GM23338 (cell line): Measurements from ENCODE around the gene CCSER2. TPM values are rescaled to one million over a fixed set of nuclear protein-coding genes. Genes with fewer than 3 reads are reported as not detected.
A peak's percentile ranks its signal among the peaks of the same experiment; 100 is the strongest.

Experiments used
- ATAC-seq: fragments of 200-7000 bp; cut with Tn5 transposase; 3 replicates; pipeline ENCODE4 v1.9.1; 2020
- DNase-seq: peaks from one replicate; pipeline ENCODE4 v3.0.0-alpha.2; 2015; ENCODE audit warnings: low spot score
- H2AFZ ChIP-seq: fragments of 200-600 bp; sonication (generic); 2 replicates; pipeline ENCODE4 v1.8.0; 2016; ENCODE audit warnings: antibody characterized with exemption, mild to moderate bottlenecking, moderate library complexity
- H3F3A ChIP-seq: fragments of 200-600 bp; sonication (generic); replicated peaks from 2 replicates; pipeline ENCODE4 v1.8.0; 2017; ENCODE audit warnings: antibody characterized with exemption, mixed run types, low read depth
- H3K27ac ChIP-seq: fragments of 200-600 bp; sonication (generic); 2 replicates; pipeline ENCODE4 v1.6.1; 2016; ENCODE audit warnings: low read depth
- H3K27me3 ChIP-seq: fragments of 200-600 bp; sonication (generic); 2 replicates; pipeline ENCODE4 v1.8.0; 2016; ENCODE audit warnings: mild to moderate bottlenecking, mixed run types, moderate library complexity; ENCODE audit not compliant: insufficient read depth
- H3K36me3 ChIP-seq: fragments of 200-600 bp; sonication (generic); 2 replicates; pipeline ENCODE4 v1.8.0; 2016; ENCODE audit warnings: mild to moderate bottlenecking; ENCODE audit not compliant: insufficient read depth
- H3K4me1 ChIP-seq: fragments of 200-600 bp; sonication (generic); 2 replicates; pipeline ENCODE4 v1.8.0; 2016; ENCODE audit warnings: mild to moderate bottlenecking, moderate library complexity; ENCODE audit not compliant: insufficient read depth
- H3K4me2 ChIP-seq: fragments of 200-600 bp; sonication (generic); 2 replicates; pipeline ENCODE4 v1.7.1; 2017; ENCODE audit warnings: mixed run types
- H3K4me3 ChIP-seq: fragments of 200-600 bp; sonication (generic); 2 replicates; pipeline ENCODE4 v1.6.1; 2016; ENCODE audit warnings: mixed run types
- H3K79me2 ChIP-seq: fragments of 200-600 bp; sonication (generic); replicated peaks from 2 replicates; pipeline ENCODE4 v1.8.0; 2017; ENCODE audit warnings: mild to moderate bottlenecking; ENCODE audit not compliant: insufficient read depth
- H3K9me2 ChIP-seq: fragments of 200-600 bp; sonication (generic); 2 replicates; pipeline ENCODE4 v1.8.0; 2017; ENCODE audit not compliant: insufficient read depth
- H4K20me1 ChIP-seq: fragments of 200-600 bp; sonication (generic); replicated peaks from 2 replicates; pipeline ENCODE4 v1.8.0; 2017; ENCODE audit warnings: mild to moderate bottlenecking; ENCODE audit not compliant: insufficient read depth
- H3K27ac Mint-ChIP-seq: 2 replicates; pipeline ENCODE4 v1.8.0; 2020; ENCODE audit warnings: inconsistent platforms, mild to moderate bottlenecking, moderate library complexity, mixed read lengths
- H3K27me3 Mint-ChIP-seq: 3 replicates; pipeline ENCODE4 v1.8.0; 2022; ENCODE audit warnings: low read depth, mild to moderate bottlenecking, moderate library complexity, mixed read lengths, inconsistent platforms; ENCODE audit not compliant: insufficient read depth, poor library complexity
- H3K36me3 Mint-ChIP-seq: 3 replicates; pipeline ENCODE4 v1.8.0; 2021; ENCODE audit warnings: low read depth, mild to moderate bottlenecking, inconsistent platforms, moderate library complexity, mixed read lengths
- H3K4me1 Mint-ChIP-seq: 3 replicates; pipeline ENCODE4 v1.8.0; 2020; ENCODE audit warnings: mild to moderate bottlenecking, inconsistent platforms, mixed read lengths
- H3K4me3 Mint-ChIP-seq: 3 replicates; pipeline ENCODE4 v1.8.0; 2021; ENCODE audit warnings: moderate library complexity, mild to moderate bottlenecking, inconsistent platforms, mixed read lengths
- H3K9me3 Mint-ChIP-seq: 3 replicates; pipeline ENCODE4 v1.8.0; 2020; ENCODE audit warnings: moderate library complexity, mild to moderate bottlenecking, inconsistent platforms, mixed read lengths
- CREB1 ChIP-seq: fragments of 250-450 bp; sonication (Bioruptor Pico); IDR thresholded peaks from 2 replicates; pipeline ENCODE4 v1.5.0; 2020; ENCODE audit warnings: low read depth, mild to moderate bottlenecking, moderate library complexity
- EZH2 ChIP-seq: fragments of 200-600 bp; sonication (generic); IDR thresholded peaks from one replicate; pipeline ENCODE4 v1.8.0; 2017; ENCODE audit warnings: antibody characterized with exemption, mild to moderate bottlenecking, low read depth; ENCODE audit not compliant: unreplicated experiment
- EZH2phosphoT487 ChIP-seq: fragments of 200-600 bp; sonication (generic); IDR thresholded peaks from one replicate; pipeline ENCODE4 v1.8.1; 2018; ENCODE audit warnings: antibody characterized with exemption; ENCODE audit not compliant: unreplicated experiment
- NANOG ChIP-seq: IDR thresholded peaks from 2 replicates; pipeline ENCODE4 v1.6.1; 2016; ENCODE audit warnings: antibody characterized with exemption, borderline replicate concordance
- POLR2AphosphoS5 ChIP-seq: IDR thresholded peaks from 2 replicates; pipeline ENCODE4 v1.6.1; 2016; ENCODE audit warnings: antibody characterized with exemption, low read depth
- ZNF114 ChIP-seq: fragments of 250-450 bp; sonication (Bioruptor Pico); IDR thresholded peaks from 2 replicates; pipeline ENCODE4 v1.5.0; 2020; ENCODE audit warnings: mild to moderate bottlenecking, moderate library complexity
- polyA plus RNA-seq: library from polyadenylated mRNA; unstranded; fragments of >200 nt; fragmentation: Nextera tagmentation; extraction: Ambion mirVana; gene quantifications from 2 replicates; pipeline ENCODE4 v1.2.1, GENCODE V29; 2016
- total RNA-seq: library from RNA; depleted of rRNA; stranded (reverse); fragments of >200 nt; shearing (Covaris generic); gene quantifications from 2 replicates; pipeline ENCODE4 v1.2.3, GENCODE V29; 2014
- TF ChIP-seq, protein P1 (sequence below), 2 experiments: fragments of 200-600 bp in 1 of 2; sonication (generic) in 1 of 2; conservative IDR thresholded peaks; 2 replicates each; pipeline versions ENCODE4 v1.5.1 to v1.6.1; 2016 to 2017; ENCODE audit warnings: antibody characterized with exemption in 2 of 2, low read depth in 2 of 2, mild to moderate bottlenecking in 2 of 2, moderate library complexity in 1 of 2
- TF ChIP-seq, protein P2 (sequence below): IDR thresholded peaks from 2 replicates; pipeline ENCODE4 v1.6.1; 2016; ENCODE audit warnings: antibody characterized with exemption
- TF ChIP-seq, protein P3 (sequence below): fragments of 250-450 bp; sonication (Bioruptor Pico); IDR thresholded peaks from 2 replicates; pipeline ENCODE4 v1.5.0; 2020; ENCODE audit warnings: mild to moderate bottlenecking, moderate library complexity

Gene CCSER2
- total and polyA plus RNA-seq, 2 experiments from 2014 or later: 30.6 to 37.2 TPM

DNA sequence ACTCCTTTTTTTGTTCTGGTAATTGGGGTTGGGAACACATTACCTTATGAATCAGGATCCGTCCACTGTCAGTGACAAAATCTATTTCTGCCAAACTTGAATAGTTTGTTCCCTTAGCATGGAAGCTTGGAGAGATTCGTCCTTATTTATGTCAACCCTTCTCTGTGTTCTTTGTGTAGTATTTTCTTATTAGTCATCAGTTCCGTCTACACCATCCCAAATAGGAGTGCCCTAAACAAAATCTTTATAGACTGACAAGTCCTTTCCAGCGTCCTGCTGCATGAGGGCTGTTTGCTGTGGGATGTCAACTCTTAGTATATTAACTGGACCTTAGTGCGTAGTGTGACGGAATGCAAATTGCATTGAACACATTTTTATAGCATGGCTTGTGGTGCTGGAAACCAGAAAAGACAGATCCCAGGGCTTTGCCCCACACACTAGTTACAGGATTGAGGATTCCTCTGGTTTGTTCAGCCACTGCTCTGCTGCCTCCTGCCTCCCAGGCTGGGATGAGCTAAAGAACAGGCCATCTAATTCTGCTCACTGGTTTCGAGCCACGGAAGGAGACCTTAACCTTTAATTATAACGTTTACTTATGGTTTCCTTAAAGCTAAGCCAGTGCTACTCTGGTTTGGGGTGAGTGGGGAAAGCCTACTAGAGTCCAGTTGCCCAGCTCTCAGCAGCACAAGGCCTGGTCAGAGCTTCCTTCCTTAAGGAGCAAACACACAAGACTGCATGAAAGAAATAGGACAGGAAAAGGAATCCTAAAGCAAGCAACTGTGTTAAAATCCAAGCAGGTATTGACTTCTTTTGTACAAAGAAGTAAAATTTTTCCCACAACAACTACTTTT is 194.4 kb downstream of the CCSER2 start:
- DNase-seq (peak; percentile 21), ATAC-seq (peak; percentile 69)
- Mint-ChIP-seq H3K27me3 (peaks cover 4% of the 10 kb centered on the region), H3K27ac (no peak overlapping the region), H3K9me3 (peaks cover 21% of the 10 kb centered on the region), H3K4me1 (peaks cover 29% of the 10 kb centered on the region), H3K36me3 (peaks cover 20% of the 10 kb centered on the region), H3K4me3 (no peak overlapping the region)
- Histone ChIP-seq H3K27me3 (no peaks in the 10 kb centered on the region), H3K9me2 (no peaks in the 10 kb centered on the region), H3F3A (no peaks in the 10 kb centered on the region), H3K79me2 (no peaks in the 10 kb centered on the region), H4K20me1 (no peaks in the 10 kb centered on the region), H2AFZ (no peak overlapping the region), H3K4me2 (no peak overlapping the region), H3K4me3 (no peak overlapping the region), H3K27ac (no peak overlapping the region), H3K36me3 (no peaks in the 10 kb centered on the region), H3K4me1 (peaks cover 24% of the 10 kb centered on the region)
- no peak for TF ChIP-seq EZH2
- TF ChIP-seq, protein P1, sequence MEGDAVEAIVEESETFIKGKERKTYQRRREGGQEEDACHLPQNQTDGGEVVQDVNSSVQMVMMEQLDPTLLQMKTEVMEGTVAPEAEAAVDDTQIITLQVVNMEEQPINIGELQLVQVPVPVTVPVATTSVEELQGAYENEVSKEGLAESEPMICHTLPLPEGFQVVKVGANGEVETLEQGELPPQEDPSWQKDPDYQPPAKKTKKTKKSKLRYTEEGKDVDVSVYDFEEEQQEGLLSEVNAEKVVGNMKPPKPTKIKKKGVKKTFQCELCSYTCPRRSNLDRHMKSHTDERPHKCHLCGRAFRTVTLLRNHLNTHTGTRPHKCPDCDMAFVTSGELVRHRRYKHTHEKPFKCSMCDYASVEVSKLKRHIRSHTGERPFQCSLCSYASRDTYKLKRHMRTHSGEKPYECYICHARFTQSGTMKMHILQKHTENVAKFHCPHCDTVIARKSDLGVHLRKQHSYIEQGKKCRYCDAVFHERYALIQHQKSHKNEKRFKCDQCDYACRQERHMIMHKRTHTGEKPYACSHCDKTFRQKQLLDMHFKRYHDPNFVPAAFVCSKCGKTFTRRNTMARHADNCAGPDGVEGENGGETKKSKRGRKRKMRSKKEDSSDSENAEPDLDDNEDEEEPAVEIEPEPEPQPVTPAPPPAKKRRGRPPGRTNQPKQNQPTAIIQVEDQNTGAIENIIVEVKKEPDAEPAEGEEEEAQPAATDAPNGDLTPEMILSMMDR (conservative IDR thresholded peaks at IDR 0.05; ENCODE audit: low read depth in 2 of 2): peak in 1 of 2 experiments; percentile 36; a peak in 2 of 4 replicates

DNA sequence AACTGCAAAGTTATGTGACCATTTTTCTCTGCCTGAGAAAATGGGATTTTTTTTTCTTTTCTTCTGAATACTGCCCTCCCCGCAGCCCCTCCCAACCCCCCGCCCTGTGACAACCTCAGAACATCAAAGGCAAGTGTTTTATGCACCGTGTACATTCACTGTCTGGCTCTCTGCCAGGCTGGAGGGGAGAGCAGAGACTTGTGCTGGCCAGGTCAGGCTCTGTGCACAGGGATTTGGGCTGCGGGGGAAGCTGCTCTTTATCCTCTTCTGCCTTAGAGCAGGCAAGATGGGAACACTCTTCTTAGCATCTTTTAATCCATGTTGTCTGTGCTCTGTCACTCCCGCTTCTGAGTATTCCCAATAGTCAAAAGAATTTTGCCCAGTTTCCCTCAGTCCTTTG is 195.1 kb downstream of the CCSER2 start:
- Histone ChIP-seq H3K79me2 (no peaks in the 10 kb centered on the region), H3K9me2 (no peaks in the 10 kb centered on the region), H2AFZ (no peak overlapping the region), H3K4me2 (no peak overlapping the region), H3K27me3 (no peaks in the 10 kb centered on the region), H4K20me1 (no peaks in the 10 kb centered on the region), H3K36me3 (no peaks in the 10 kb centered on the region), H3F3A (no peaks in the 10 kb centered on the region), H3K4me1 (peaks cover 24% of the 10 kb centered on the region), H3K4me3 (no peak overlapping the region), H3K27ac (no peak overlapping the region)
- peak; percentile 33; the same call in 2 of the 3 replicates for ATAC-seq
- Mint-ChIP-seq H3K4me1 (peaks cover 29% of the 10 kb centered on the region), H3K27ac (no peak overlapping the region), H3K27me3 (peaks cover 2% of the 10 kb centered on the region), H3K36me3 (peaks cover 20% of the 10 kb centered on the region), H3K4me3 (no peak overlapping the region), H3K9me3 (peaks cover 21% of the 10 kb centered on the region)
- DNase-seq: no peak
- no peak for TF ChIP-seq NANOG
- TF ChIP-seq POLR2AphosphoS5: no peak
- TF ChIP-seq, protein P2, sequence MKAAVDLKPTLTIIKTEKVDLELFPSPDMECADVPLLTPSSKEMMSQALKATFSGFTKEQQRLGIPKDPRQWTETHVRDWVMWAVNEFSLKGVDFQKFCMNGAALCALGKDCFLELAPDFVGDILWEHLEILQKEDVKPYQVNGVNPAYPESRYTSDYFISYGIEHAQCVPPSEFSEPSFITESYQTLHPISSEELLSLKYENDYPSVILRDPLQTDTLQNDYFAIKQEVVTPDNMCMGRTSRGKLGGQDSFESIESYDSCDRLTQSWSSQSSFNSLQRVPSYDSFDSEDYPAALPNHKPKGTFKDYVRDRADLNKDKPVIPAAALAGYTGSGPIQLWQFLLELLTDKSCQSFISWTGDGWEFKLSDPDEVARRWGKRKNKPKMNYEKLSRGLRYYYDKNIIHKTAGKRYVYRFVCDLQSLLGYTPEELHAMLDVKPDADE: no peak
- TF ChIP-seq, protein P3, sequence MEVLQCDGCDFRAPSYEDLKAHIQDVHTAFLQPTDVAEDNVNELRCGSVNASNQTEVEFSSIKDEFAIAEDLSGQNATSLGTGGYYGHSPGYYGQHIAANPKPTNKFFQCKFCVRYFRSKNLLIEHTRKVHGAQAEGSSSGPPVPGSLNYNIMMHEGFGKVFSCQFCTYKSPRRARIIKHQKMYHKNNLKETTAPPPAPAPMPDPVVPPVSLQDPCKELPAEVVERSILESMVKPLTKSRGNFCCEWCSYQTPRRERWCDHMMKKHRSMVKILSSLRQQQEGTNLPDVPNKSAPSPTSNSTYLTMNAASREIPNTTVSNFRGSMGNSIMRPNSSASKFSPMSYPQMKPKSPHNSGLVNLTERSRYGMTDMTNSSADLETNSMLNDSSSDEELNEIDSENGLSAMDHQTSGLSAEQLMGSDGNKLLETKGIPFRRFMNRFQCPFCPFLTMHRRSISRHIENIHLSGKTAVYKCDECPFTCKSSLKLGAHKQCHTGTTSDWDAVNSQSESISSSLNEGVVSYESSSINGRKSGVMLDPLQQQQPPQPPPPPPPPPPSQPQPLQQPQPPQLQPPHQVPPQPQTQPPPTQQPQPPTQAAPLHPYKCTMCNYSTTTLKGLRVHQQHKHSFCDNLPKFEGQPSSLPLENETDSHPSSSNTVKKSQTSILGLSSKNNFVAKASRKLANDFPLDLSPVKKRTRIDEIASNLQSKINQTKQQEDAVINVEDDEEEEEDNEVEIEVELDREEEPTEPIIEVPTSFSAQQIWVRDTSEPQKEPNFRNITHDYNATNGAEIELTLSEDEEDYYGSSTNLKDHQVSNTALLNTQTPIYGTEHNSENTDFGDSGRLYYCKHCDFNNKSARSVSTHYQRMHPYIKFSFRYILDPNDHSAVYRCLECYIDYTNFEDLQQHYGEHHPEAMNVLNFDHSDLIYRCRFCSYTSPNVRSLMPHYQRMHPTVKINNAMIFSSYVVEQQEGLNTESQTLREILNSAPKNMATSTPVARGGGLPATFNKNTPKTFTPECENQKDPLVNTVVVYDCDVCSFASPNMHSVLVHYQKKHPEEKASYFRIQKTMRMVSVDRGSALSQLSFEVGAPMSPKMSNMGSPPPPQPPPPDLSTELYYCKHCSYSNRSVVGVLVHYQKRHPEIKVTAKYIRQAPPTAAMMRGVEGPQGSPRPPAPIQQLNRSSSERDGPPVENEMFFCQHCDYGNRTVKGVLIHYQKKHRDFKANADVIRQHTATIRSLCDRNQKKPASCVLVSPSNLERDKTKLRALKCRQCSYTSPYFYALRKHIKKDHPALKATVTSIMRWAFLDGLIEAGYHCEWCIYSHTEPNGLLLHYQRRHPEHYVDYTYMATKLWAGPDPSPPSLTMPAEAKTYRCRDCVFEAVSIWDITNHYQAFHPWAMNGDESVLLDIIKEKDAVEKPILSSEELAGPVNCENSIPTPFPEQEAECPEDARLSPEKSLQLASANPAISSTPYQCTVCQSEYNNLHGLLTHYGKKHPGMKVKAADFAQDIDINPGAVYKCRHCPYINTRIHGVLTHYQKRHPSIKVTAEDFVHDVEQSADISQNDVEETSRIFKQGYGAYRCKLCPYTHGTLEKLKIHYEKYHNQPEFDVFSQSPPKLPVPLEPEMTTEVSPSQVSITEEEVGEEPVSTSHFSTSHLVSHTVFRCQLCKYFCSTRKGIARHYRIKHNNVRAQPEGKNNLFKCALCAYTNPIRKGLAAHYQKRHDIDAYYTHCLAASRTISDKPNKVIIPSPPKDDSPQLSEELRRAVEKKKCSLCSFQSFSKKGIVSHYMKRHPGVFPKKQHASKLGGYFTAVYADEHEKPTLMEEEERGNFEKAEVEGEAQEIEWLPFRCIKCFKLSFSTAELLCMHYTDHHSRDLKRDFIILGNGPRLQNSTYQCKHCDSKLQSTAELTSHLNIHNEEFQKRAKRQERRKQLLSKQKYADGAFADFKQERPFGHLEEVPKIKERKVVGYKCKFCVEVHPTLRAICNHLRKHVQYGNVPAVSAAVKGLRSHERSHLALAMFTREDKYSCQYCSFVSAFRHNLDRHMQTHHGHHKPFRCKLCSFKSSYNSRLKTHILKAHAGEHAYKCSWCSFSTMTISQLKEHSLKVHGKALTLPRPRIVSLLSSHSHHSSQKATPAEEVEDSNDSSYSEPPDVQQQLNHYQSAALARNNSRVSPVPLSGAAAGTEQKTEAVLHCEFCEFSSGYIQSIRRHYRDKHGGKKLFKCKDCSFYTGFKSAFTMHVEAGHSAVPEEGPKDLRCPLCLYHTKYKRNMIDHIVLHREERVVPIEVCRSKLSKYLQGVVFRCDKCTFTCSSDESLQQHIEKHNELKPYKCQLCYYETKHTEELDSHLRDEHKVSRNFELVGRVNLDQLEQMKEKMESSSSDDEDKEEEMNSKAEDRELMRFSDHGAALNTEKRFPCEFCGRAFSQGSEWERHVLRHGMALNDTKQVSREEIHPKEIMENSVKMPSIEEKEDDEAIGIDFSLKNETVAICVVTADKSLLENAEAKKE: no peak
- TF ChIP-seq EZH2: no peak
- TF ChIP-seq CREB1 (CRISPR knock-in tag): no peak
- no peak for TF ChIP-seq EZH2phosphoT487
- TF ChIP-seq ZNF114: no peak
